CD4-positive, CD25-positive, alpha-beta regulatory T cell (primary cell): ENCODE results near the gene LYSMD3. TPM values are rescaled to one million over a fixed set of nuclear protein-coding genes. Genes with fewer than 3 reads are reported as not detected.

Source experiments
- ATAC-seq, 2 donors: fragments of 150-1000 bp; cut with Tn5 transposase; one replicate each; pipeline ENCODE4 v1.10.0; 2021; ENCODE audit warnings: low read depth in 2 of 2, moderate number of reproducible peaks in 2 of 2, moderate library complexity in 1 of 2
- DNase-seq, 3 donors: peaks; one replicate each; pipeline versions ENCODE4 v3.0.0 to v3.0.0-alpha.2; 2012 to 2022; ENCODE audit warnings: mixed read lengths in 1 of 3
- H3K27ac ChIP-seq: one replicate; pipeline ENCODE4 v1.7.0; 2013; ENCODE audit warnings: mild to moderate bottlenecking, low read length; ENCODE audit not compliant: insufficient read depth, poor library complexity, severe bottlenecking
- H3K27me3 ChIP-seq: one replicate; pipeline ENCODE4 v1.7.0; 2013; ENCODE audit warnings: low read length; ENCODE audit not compliant: control insufficient read depth, insufficient read depth
- H3K36me3 ChIP-seq: one replicate; pipeline ENCODE4 v1.7.0; 2013; ENCODE audit warnings: mild to moderate bottlenecking, low read length, moderate library complexity; ENCODE audit not compliant: control insufficient read depth, insufficient read depth
- H3K4me1 ChIP-seq: 2 replicates; pipeline ENCODE4 v1.7.0; 2013; ENCODE audit warnings: mild to moderate bottlenecking, low read length; ENCODE audit not compliant: insufficient read depth, control insufficient read depth, poor library complexity, severe bottlenecking
- H3K4me3 ChIP-seq: one replicate; pipeline ENCODE4 v1.7.0; 2013; ENCODE audit warnings: low read depth, mild to moderate bottlenecking, low read length, moderate library complexity
- H3K9me3 ChIP-seq, 2 experiments: 1 replicate in 1 of 2; 2 replicates in 1 of 2; pipeline ENCODE4 v1.7.0; 2013; ENCODE audit warnings: low read length in 2 of 2, mild to moderate bottlenecking in 1 of 2, moderate library complexity in 1 of 2; ENCODE audit not compliant: control insufficient read depth in 2 of 2
- H3K27ac Mint-ChIP-seq, 3 donors: one replicate each; pipeline ENCODE4 v1.8.0; 2020 to 2022; ENCODE audit warnings: mild to moderate bottlenecking in 3 of 3, mixed read lengths in 3 of 3, moderate library complexity in 2 of 3
- H3K27me3 Mint-ChIP-seq: one replicate; pipeline ENCODE4 v1.8.0; 2022; ENCODE audit warnings: mild to moderate bottlenecking, mixed read lengths
- H3K36me3 Mint-ChIP-seq: one replicate; pipeline ENCODE4 v1.8.0; 2020; ENCODE audit warnings: mixed read lengths
- H3K4me1 Mint-ChIP-seq, 4 donors: one replicate each; pipeline ENCODE4 v1.8.0; 2020 to 2022; ENCODE audit warnings: mixed read lengths in 4 of 4, mild to moderate bottlenecking in 1 of 4
- H3K4me3 Mint-ChIP-seq, 4 donors: one replicate each; pipeline ENCODE4 v1.8.0; 2020 to 2022; ENCODE audit warnings: mild to moderate bottlenecking in 4 of 4, mixed read lengths in 4 of 4, moderate library complexity in 3 of 4
- H3K9me3 Mint-ChIP-seq, 7 donors: one replicate each; pipeline ENCODE4 v1.8.0; 2020 to 2022; ENCODE audit warnings: mixed read lengths in 7 of 7, mild to moderate bottlenecking in 3 of 7, moderate library complexity in 2 of 7
- polyA plus RNA-seq, 4 donors: library from polyadenylated mRNA; unstranded; fragments of 300-500 nt; fragmentation: Illumina TruSeq; gene quantifications; one replicate each; pipeline ENCODE4 v1.2.3, GENCODE V29; 2021
- total RNA-seq: library from RNA; stranded (reverse); gene quantifications from one replicate; pipeline ENCODE4 v1.2.3, GENCODE V29; 2022

Gene LYSMD3
- total and polyA plus RNA-seq, 5 donors from 2014 or later = 8.3 to 34.4 (median 11.2) TPM

DNA sequence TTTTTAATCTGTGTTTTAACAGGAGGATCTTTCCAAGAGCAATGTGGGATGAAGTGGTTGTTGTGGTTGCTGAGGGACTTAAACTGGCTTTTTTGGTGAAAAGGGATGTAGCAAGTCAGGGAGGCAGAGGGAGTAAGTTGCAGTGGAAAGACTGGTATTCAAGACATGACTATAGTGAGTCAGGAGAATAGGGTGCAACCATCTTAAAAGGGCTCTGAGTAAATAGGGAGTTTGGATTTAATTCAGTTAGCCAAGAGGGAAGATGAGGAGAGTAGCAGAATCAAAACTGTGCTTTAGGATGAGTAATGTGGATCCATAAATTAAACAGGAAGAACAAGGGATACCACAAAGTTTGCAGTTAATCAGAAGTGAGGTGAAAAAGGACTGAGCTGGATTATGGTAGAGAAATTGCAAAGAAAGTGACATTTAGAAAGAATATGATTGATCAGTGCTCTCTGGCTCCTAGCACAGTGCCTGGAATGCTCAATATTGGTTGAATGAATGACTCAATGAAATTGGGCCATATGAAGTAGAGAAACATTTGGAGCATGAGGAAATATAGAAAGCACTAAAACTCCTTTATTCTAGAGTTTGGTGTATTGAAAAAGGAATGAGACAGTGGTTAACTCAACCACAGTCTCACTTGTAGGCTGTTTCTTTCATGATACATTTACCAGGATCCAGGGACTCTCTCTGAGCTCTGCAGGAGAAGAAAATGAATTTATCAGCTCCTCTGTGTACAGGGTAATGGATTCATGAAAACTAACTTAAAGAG lies 49.6 kb downstream of the LYSMD3 start:
- H3K27me3 Mint-ChIP-seq = no peaks in the 10 kb centered on the region
- Histone ChIP-seq H3K36me3 (no peaks in the 10 kb centered on the region), H3K9me3 (no peaks in the 10 kb centered on the region), H3K27me3 (no peaks in the 10 kb centered on the region), H3K4me3 (no peak overlapping the region), H3K27ac (no peak overlapping the region), H3K4me1 (peaks cover 6% of the 10 kb centered on the region)
- H3K4me3 Mint-ChIP-seq = no peak overlapping the region
- ATAC-seq = no peak
- DNase-seq = no peak
- H3K9me3 Mint-ChIP-seq = no peaks in the 10 kb centered on the region
- H3K27ac Mint-ChIP-seq = no peak overlapping the region
- H3K36me3 Mint-ChIP-seq = no peaks in the 10 kb centered on the region
- peaks cover 0 to 7% (median 2%) of the 10 kb centered on the region in 4 donors for H3K4me1 Mint-ChIP-seq

- Mint-ChIP-seq H3K4me1 (peaks cover 0 to 20% (median 10%) of the 10 kb centered on the region in 4 donors), H3K4me3 (no peak overlapping the region), H3K27ac (no peak overlapping the region), H3K9me3 (no peaks in the 10 kb centered on the region), H3K27me3 (no peaks in the 10 kb centered on the region), H3K36me3 (no peaks in the 10 kb centered on the region)
- DNase-seq (no peak), ATAC-seq (no peak)
- Histone ChIP-seq H3K27me3 (no peaks in the 10 kb centered on the region), H3K27ac (no peak overlapping the region), H3K9me3 (no peaks in the 10 kb centered on the region), H3K4me3 (no peak overlapping the region), H3K36me3 (no peaks in the 10 kb centered on the region), H3K4me1 (peaks cover 17% of the 10 kb centered on the region)
These were observed 51.7 kb downstream of the LYSMD3 start for GRCh38 chr5:90477621-90478215.

DNA sequence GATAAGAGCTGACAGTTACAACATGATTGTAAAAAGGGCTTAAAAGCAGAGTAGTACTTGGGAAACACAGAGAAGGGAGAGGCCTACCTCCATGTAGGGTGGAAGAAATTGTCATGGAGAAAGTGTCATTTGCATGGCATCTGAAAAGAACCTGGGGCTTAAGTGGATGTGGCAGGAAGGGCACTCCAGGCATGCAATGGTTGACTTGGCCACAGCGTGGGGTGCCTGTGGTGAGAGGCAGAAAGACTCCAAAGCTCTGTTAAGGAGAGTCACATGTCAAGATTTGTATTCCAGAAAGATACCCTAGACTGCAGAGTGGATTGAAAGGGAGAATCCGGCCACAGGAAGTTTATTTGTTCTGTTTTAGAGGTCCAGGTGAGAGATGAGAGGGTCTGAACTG lies 52.3 kb downstream of the LYSMD3 start:
- Mint-ChIP-seq H3K27ac (no peak overlapping the region), H3K4me3 (peak overlapping the region in 1 of 4 donors; percentile 52)
- no peaks in the 10 kb centered on the region for H3K27me3 ChIP-seq

GRCh38 chr5:90476391-90476790 lies 53.0 kb downstream of the LYSMD3 start:
- peaks cover 24% of the 10 kb centered on the region for H3K4me1 ChIP-seq
- H3K36me3 ChIP-seq = no peaks in the 10 kb centered on the region
- Mint-ChIP-seq H3K36me3 (no peaks in the 10 kb centered on the region), H3K4me3 (peak overlapping the region in 1 of 4 donors; percentile 100), H3K27me3 (no peaks in the 10 kb centered on the region), H3K27ac (no peak overlapping the region), H3K9me3 (no peaks in the 10 kb centered on the region), H3K4me1 (peaks cover 6 to 29% (median 16%) of the 10 kb centered on the region in 4 donors)
- H3K4me3 ChIP-seq = no peak overlapping the region
- no peak for ATAC-seq
- H3K27ac ChIP-seq = no peak overlapping the region
- H3K9me3 ChIP-seq = no peaks in the 10 kb centered on the region
- DNase-seq = no peak
- H3K27me3 ChIP-seq = no peaks in the 10 kb centered on the region

More for the DNA sequence above, 52.3 kb downstream of the LYSMD3 start:
- Histone ChIP-seq H3K36me3 (no peaks in the 10 kb centered on the region), H3K4me1 (peaks cover 17% of the 10 kb centered on the region), H3K4me3 (no peak overlapping the region), H3K9me3 (no peaks in the 10 kb centered on the region), H3K27ac (no peak overlapping the region)
- H3K27me3 Mint-ChIP-seq = no peaks in the 10 kb centered on the region
- peaks cover 4 to 23% (median 14%) of the 10 kb centered on the region in 4 donors for H3K4me1 Mint-ChIP-seq
- no peaks in the 10 kb centered on the region for H3K36me3 Mint-ChIP-seq
- no peak for DNase-seq
- H3K9me3 Mint-ChIP-seq = no peaks in the 10 kb centered on the region
- ATAC-seq = no peak

DNA sequence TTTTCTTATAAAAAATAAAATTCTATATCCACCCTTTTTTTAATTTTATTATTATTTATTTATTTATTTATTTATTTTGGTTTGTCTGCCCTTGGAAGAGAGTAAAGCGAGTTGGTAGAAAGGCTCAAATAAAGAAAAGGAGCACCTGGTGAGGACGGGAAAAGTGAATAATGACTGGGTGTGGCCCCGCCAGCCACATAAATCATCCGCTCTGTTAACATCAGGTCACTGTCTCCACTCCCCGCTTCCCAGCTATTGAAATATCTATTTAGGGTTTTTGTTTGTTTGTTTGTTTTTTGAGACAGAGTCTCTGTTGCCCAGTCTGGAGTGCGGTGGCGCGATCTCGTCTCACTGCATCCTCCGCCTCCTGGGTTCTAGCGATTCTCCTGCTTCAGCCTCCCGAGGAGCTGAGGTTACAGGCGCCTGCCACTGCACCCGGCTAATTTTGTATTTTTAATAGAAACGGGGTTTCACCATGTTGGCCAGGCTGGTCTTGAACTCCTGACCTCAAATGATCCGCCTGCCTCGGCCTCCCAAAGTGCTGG lies 53.9 kb downstream of the LYSMD3 start:
- H3K27ac Mint-ChIP-seq = no peak overlapping the region
- H3K4me3 ChIP-seq = peak overlapping the region; percentile 80

GRCh38 chr5:90474235-90475107 lies 54.9 kb downstream of the LYSMD3 start, which contains the start of the genes MBLAC2 and POLR3G:
Gene MBLAC2, minus strand, starts transcription at chr5:90474771. Its CDS starts 479 bp downstream, at chr5:90474292.
Gene POLR3G, plus strand, starts transcription at chr5:90474864. Its CDS starts 10,704 bp downstream, at chr5:90485568.
- peak within 1 kb of the TSS; percentile 97 to 100 (median 98) for H3K4me3 Mint-ChIP-seq
- H3K27ac Mint-ChIP-seq = peak within 1 kb of the TSS; percentile 94 to 96 (median 96)
- no peaks in the 10 kb centered on the region for H3K27me3 Mint-ChIP-seq
- H3K36me3 ChIP-seq = peaks cover 7% of the 10 kb centered on the region
- H3K27ac ChIP-seq = peak within 1 kb of the TSS; percentile 77
- H3K4me1 Mint-ChIP-seq = peaks cover 11 to 44% (median 28%) of the 10 kb centered on the region in 4 donors
- ATAC-seq (peak; percentile 89 to 92), DNase-seq (peak; percentile 86 to 95 (median 91))
- peaks cover 18% of the 10 kb centered on the region for H3K36me3 Mint-ChIP-seq
- H3K4me3 ChIP-seq = peak within 1 kb of the TSS; percentile 88
- H3K9me3 Mint-ChIP-seq = peaks cover 0 to 4% (median 0%) of the 10 kb centered on the region in 7 donors
- H3K9me3 ChIP-seq = no peaks in the 10 kb centered on the region
- H3K4me1 ChIP-seq = peaks cover 24% of the 10 kb centered on the region
- H3K27me3 ChIP-seq = no peaks in the 10 kb centered on the region

More for the DNA sequence above, 53.9 kb downstream of the LYSMD3 start:
- Histone ChIP-seq H3K36me3 (peaks cover 1% of the 10 kb centered on the region), H3K4me1 (peaks cover 24% of the 10 kb centered on the region), H3K27ac (no peak overlapping the region), H3K27me3 (no peaks in the 10 kb centered on the region), H3K9me3 (no peaks in the 10 kb centered on the region)
- Mint-ChIP-seq H3K9me3 (no peaks in the 10 kb centered on the region), H3K4me1 (peaks cover 11 to 38% (median 23%) of the 10 kb centered on the region in 4 donors), H3K36me3 (peaks cover 8% of the 10 kb centered on the region), H3K4me3 (peak overlapping the region in 3 of 4 donors; percentile 90 to 100 (median 99)), H3K27me3 (no peaks in the 10 kb centered on the region)
- no peak for DNase-seq
- no peak for ATAC-seq
